Measurements from ENCODE around the gene FAM13A. TPM values are rescaled to one million over a fixed set of nuclear protein-coding genes. Genes with fewer than 3 reads are reported as not detected.
"Not testable (repeated sequence)": the region's sequence is repeated elsewhere in the genome, so short reads cannot be mapped to it uniquely, and the experiment has no call there.

Gene FAM13A
- total and polyA plus RNA-seq, 7 donors, result 3.8 to 76.0 (median 15.2) TPM

- ATAC-seq, result no peak
- Histone ChIP-seq H3K27me3 (ENCODE audit: insufficient read depth in 3 of 3, low read length in 2 of 3) (no peaks in the 10 kb centered on the region), H3K4me3 (no peak overlapping the region), H3K36me3 (ENCODE audit: insufficient read depth in 1 of 2, low read depth in 1 of 2) (no peaks in the 10 kb centered on the region), H3K4me1 (no peaks in the 10 kb centered on the region), H3K9me3 (no peaks in the 10 kb centered on the region), H3K27ac (no peak overlapping the region)
- WGBS, 3 donors, result 78 to 84% (median 83%) methylated on average over 3 of the region's 3 CpGs
- intact Hi-C loops (cut with DNase I), result no loop called here
- DNase-seq, result no peak
- TF ChIP-seq CTCF (IDR thresholded peaks at IDR 0.05), result no peak
These were observed 14.3 kb upstream of the FAM13A start for GRCh38 chr4:89071311-89071710.

GRCh38 chr4:89070041-89070440 is 13.1 kb upstream of the FAM13A start:
- Histone ChIP-seq H3K4me3 (no peak overlapping the region), H3K9me3 (no peaks in the 10 kb centered on the region), H3K27ac (no peak overlapping the region), H3K36me3 (ENCODE audit: insufficient read depth in 1 of 2, low read depth in 1 of 2) (no peaks in the 10 kb centered on the region), H3K4me1 (no peaks in the 10 kb centered on the region), H3K27me3 (ENCODE audit: insufficient read depth in 3 of 3, low read length in 2 of 3) (no peaks in the 10 kb centered on the region)
- ATAC-seq, result no peak
- TF ChIP-seq CTCF (IDR thresholded peaks at IDR 0.05), result no peak
- intact Hi-C loops (cut with DNase I), result no loop called here
- 77 to 88% (median 81%) methylated on average over 2 of the region's 2 CpGs for WGBS, 3 donors
- DNase-seq, result no peak

GRCh38 chr4:89069481-89069880 is 12.5 kb upstream of the FAM13A start:
- Histone ChIP-seq H3K4me3 (no peak overlapping the region), H3K9me3 (no peaks in the 10 kb centered on the region), H3K4me1 (no peaks in the 10 kb centered on the region), H3K36me3 (ENCODE audit: insufficient read depth in 1 of 2, low read depth in 1 of 2) (no peaks in the 10 kb centered on the region), H3K27ac (no peak overlapping the region), H3K27me3 (ENCODE audit: insufficient read depth in 3 of 3, low read length in 2 of 3) (no peaks in the 10 kb centered on the region)
- intact Hi-C loops (cut with DNase I), result no loop called here
- WGBS, 3 donors, result 75 to 86% (median 78%) methylated on average over 2 of the region's 2 CpGs
- no peak for TF ChIP-seq CTCF (IDR thresholded peaks at IDR 0.05)
- DNase-seq (no peak), ATAC-seq (no peak)

- TF ChIP-seq CTCF (IDR thresholded peaks at IDR 0.05), result no peak
These were observed 10.4 kb upstream of the FAM13A start for GRCh38 chr4:89067417-89067816.

GRCh38 chr4:89064848-89065247 is 7.9 kb upstream of the FAM13A start:
- DNase-seq, result no peak
- H3K36me3 ChIP-seq (ENCODE audit: insufficient read depth in 1 of 2, low read depth in 1 of 2), result no peaks in the 10 kb centered on the region
- H3K27me3 ChIP-seq (ENCODE audit: insufficient read depth in 3 of 3, low read length in 2 of 3), result no peaks in the 10 kb centered on the region
- no peak for TF ChIP-seq CTCF (IDR thresholded peaks at IDR 0.05)
- H3K4me1 ChIP-seq, result no peaks in the 10 kb centered on the region
- intact Hi-C loops (cut with DNase I), result no loop called here
- no peaks in the 10 kb centered on the region for H3K9me3 ChIP-seq
- WGBS, 3 donors, result 48 to 76% (median 66%) methylated on average over 3 of the region's 3 CpGs
- H3K4me3 ChIP-seq, result no peak overlapping the region
- ATAC-seq, result no peak
- no peak overlapping the region for H3K27ac ChIP-seq

More at GRCh38 chr4:89067417-89067816, 10.4 kb upstream of the FAM13A start:
- intact Hi-C loops (cut with DNase I), result no loop called here
- ATAC-seq (no peak), DNase-seq (no peak)
- Histone ChIP-seq H3K27ac (no peak overlapping the region), H3K4me3 (no peak overlapping the region), H3K27me3 (ENCODE audit: insufficient read depth in 3 of 3, low read length in 2 of 3) (no peaks in the 10 kb centered on the region), H3K9me3 (no peaks in the 10 kb centered on the region), H3K4me1 (no peaks in the 10 kb centered on the region), H3K36me3 (ENCODE audit: insufficient read depth in 1 of 2, low read depth in 1 of 2) (no peaks in the 10 kb centered on the region)

GRCh38 chr4:89057844-89058243 is 859 bp upstream of the FAM13A start:
- WGBS, 3 donors, result 45 to 85% (median 50%) methylated on average over 2 of the region's 2 CpGs
- ATAC-seq; H3K4me3 ChIP-seq; H3K9me3 ChIP-seq; DNase-seq; H3K27me3 ChIP-seq (ENCODE audit: insufficient read depth in 3 of 3, low read length in 2 of 3); H3K36me3 ChIP-seq (ENCODE audit: insufficient read depth in 1 of 2, low read depth in 1 of 2): not testable (repeated sequence)
- intact Hi-C loops (cut with DNase I), result loop anchor here in 1 of 2 donors (2.0 kb wide), 1 partner anchor 53 kb away; the partner anchor contains the start of gene TIGD2
- peak overlapping the region; percentile 81 for H3K27ac ChIP-seq
- H3K4me1 ChIP-seq, result peaks cover 16% of the 10 kb centered on the region
